H1 (cell line): ENCODE measurements around the gene LDLR. TPM values are rescaled to one million over a fixed set of nuclear protein-coding genes. Genes with fewer than 3 reads are reported as not detected.

Experiments used
- CTCF ChIA-PET: fragments of 300-600 bp; sonication (Branson Sonifier 250); formaldehyde crosslinking; loops from one replicate; lab custom pipeline; 2021; ENCODE audit not compliant: partially characterized antibody; lab: Charles Lee
- POLR2A ChIA-PET: fragments of 300-600 bp; sonication (Branson Sonifier 250); formaldehyde crosslinking; loops from one replicate; lab custom pipeline; 2021; ENCODE audit warnings: inconsistent platforms; ENCODE audit not compliant: partially characterized antibody; lab: Charles Lee
- DNase-seq, 2 experiments: peaks; one replicate each; pipeline versions ENCODE4 v3.0.0 to v3.0.0-alpha.2; 2010 to 2022; ENCODE audit warnings: low spot score in 2 of 2, low read depth in 1 of 2, mixed read lengths in 1 of 2
- FAIRE-seq: peaks from 2 replicates; lab custom pipeline; 2011; peaks lifted over from hg19 to GRCh38; lab: Jason Lieb, UNC
- H2AFZ ChIP-seq: 2 replicates; pipeline ENCODE4 v1.8.1; 2012; ENCODE audit warnings: low read length, inconsistent platforms
- H2AK5ac ChIP-seq: 2 replicates; pipeline ENCODE4 v1.6.1; 2013; ENCODE audit warnings: low read depth, low read length
- H2BK120ac ChIP-seq: replicated peaks from 2 replicates; pipeline ENCODE3; 2013; ENCODE audit warnings: low read depth, low read length, inconsistent platforms
- H2BK12ac ChIP-seq: 2 replicates; pipeline ENCODE4 v1.6.1; 2013; ENCODE audit warnings: low read depth, low read length
- H2BK15ac ChIP-seq: 2 replicates; pipeline ENCODE4 v1.6.1; 2013; ENCODE audit warnings: low read length
- H2BK20ac ChIP-seq: 2 replicates; pipeline ENCODE4 v1.6.1; 2013; ENCODE audit warnings: low read length
- H2BK5ac ChIP-seq: 2 replicates; pipeline ENCODE4 v1.6.1; 2013; ENCODE audit warnings: low read depth, low read length
- H3K14ac ChIP-seq: 2 replicates; pipeline ENCODE4 v1.6.1; 2013; ENCODE audit warnings: inconsistent platforms; ENCODE audit not compliant: insufficient read length
- H3K18ac ChIP-seq: 2 replicates; pipeline ENCODE4 v1.6.1; 2013; ENCODE audit warnings: low read length; ENCODE audit errors: extremely low read depth
- H3K23ac ChIP-seq: 2 replicates; pipeline ENCODE4 v1.6.1; 2013; ENCODE audit warnings: inconsistent platforms; ENCODE audit not compliant: insufficient read length
- H3K23me2 ChIP-seq: 2 replicates; pipeline ENCODE4 v1.6.1; 2013; ENCODE audit warnings: low read depth, low read length
- H3K27ac ChIP-seq: 2 replicates; pipeline ENCODE4 v1.6.1; 2011; ENCODE audit warnings: low read depth, low read length, inconsistent platforms
- H3K27me3 ChIP-seq, 4 experiments: replicated peaks in 1 of 4; 1 replicate in 1 of 4; 2 replicates in 3 of 4; pipeline versions ENCODE4 v1.6.1 to v1.8.1; 2011 to 2013; ENCODE audit warnings: low read length in 3 of 4, mild to moderate bottlenecking in 3 of 4, inconsistent platforms in 2 of 4, mixed read lengths in 2 of 4, moderate library complexity in 1 of 4; ENCODE audit not compliant: control insufficient read depth in 3 of 4, insufficient read depth in 3 of 4; ENCODE audit errors: extremely low read depth in 1 of 4
- H3K36me3 ChIP-seq, 4 experiments: 2 replicates each; pipeline versions ENCODE4 v1.6.1 to v1.8.1; 2011 to 2013; ENCODE audit warnings: mild to moderate bottlenecking in 4 of 4, low read length in 3 of 4, moderate library complexity in 2 of 4, control low read depth in 1 of 4, inconsistent platforms in 1 of 4; ENCODE audit not compliant: insufficient read depth in 4 of 4, control insufficient read depth in 2 of 4
- H3K4ac ChIP-seq: replicated peaks from 2 replicates; pipeline ENCODE3; 2013; ENCODE audit warnings: low read length, low read depth, mixed read lengths, inconsistent platforms; ENCODE audit not compliant: insufficient read length
- H3K4me1 ChIP-seq, 4 experiments: replicated peaks in 1 of 4; 1 replicate in 1 of 4; 2 replicates in 3 of 4; pipeline versions ENCODE4 v1.6.1 to v1.8.1; 2011 to 2013; ENCODE audit warnings: low read length in 3 of 4, inconsistent platforms in 2 of 4, mixed read lengths in 1 of 4; ENCODE audit not compliant: insufficient read depth in 4 of 4, control insufficient read depth in 3 of 4
- H3K4me2 ChIP-seq, 2 experiments: 2 replicates each; pipeline versions ENCODE4 v1.6.1 to v1.8.1; 2011 to 2013; ENCODE audit warnings: low read depth in 2 of 2, low read length in 2 of 2, control low read depth in 1 of 2, inconsistent platforms in 1 of 2, mild to moderate bottlenecking in 1 of 2; ENCODE audit not compliant: insufficient read depth in 1 of 2
- H3K4me3 ChIP-seq, 4 experiments: fragments of 200-600, 300-600 bp in 1 of 4; sonication (generic), shearing (Covaris generic), sonication (Bioruptor Twin) in 1 of 4; 2 replicates each; pipeline versions ENCODE4 v1.5.1 to v1.8.1; 2011 to 2016; ENCODE audit warnings: low read length in 4 of 4, low read depth in 3 of 4, control low read depth in 2 of 4, inconsistent platforms in 2 of 4, mild to moderate bottlenecking in 2 of 4, mixed read lengths in 1 of 4, moderate library complexity in 1 of 4; ENCODE audit not compliant: insufficient read depth in 2 of 4; ENCODE audit errors: extremely low read depth in 1 of 4
- H3K56ac ChIP-seq: replicated peaks from 2 replicates; pipeline ENCODE3; 2013; ENCODE audit warnings: low read depth, mild to moderate bottlenecking, mixed read lengths, low read length, inconsistent platforms; ENCODE audit not compliant: insufficient read length
- H3K79me1 ChIP-seq: 2 replicates; pipeline ENCODE4 v1.6.1; 2013; ENCODE audit warnings: low read depth, low read length, control low read depth
- H3K79me2 ChIP-seq, 2 experiments: 2 replicates each; pipeline versions ENCODE4 v1.6.1 to v1.8.1; 2012 to 2013; ENCODE audit warnings: low read length in 2 of 2, mild to moderate bottlenecking in 2 of 2, inconsistent platforms in 1 of 2; ENCODE audit not compliant: insufficient read depth in 2 of 2, control insufficient read depth in 1 of 2
- H3K9ac ChIP-seq, 4 experiments: replicated peaks in 1 of 4; 1 replicate in 1 of 4; 2 replicates in 3 of 4; pipeline versions ENCODE4 v1.6.1 to v1.8.1; 2011 to 2013; ENCODE audit warnings: low read depth in 3 of 4, low read length in 3 of 4, control low read depth in 2 of 4, mild to moderate bottlenecking in 2 of 4, moderate library complexity in 2 of 4, inconsistent platforms in 1 of 4; ENCODE audit errors: extremely low read depth in 1 of 4
- H3K9me3 ChIP-seq, 2 experiments: 2 replicates each; pipeline versions ENCODE4 v1.6.1 to v1.8.1; 2012 to 2013; ENCODE audit warnings: mild to moderate bottlenecking in 2 of 2, moderate library complexity in 2 of 2, control low read depth in 1 of 2, inconsistent platforms in 1 of 2, low read depth in 1 of 2, low read length in 1 of 2, mixed read lengths in 1 of 2; ENCODE audit not compliant: insufficient read depth in 2 of 2
- H4K20me1 ChIP-seq, 2 experiments: replicated peaks in 1 of 2; 2 replicates each; pipeline versions ENCODE3 to v1.8.1; 2011 to 2013; ENCODE audit warnings: inconsistent platforms in 2 of 2, low read length in 2 of 2, mild to moderate bottlenecking in 1 of 2; ENCODE audit not compliant: insufficient read depth in 2 of 2, control insufficient read depth in 1 of 2
- H4K5ac ChIP-seq: 2 replicates; pipeline ENCODE4 v1.6.1; 2013; ENCODE audit warnings: low read length, low read depth, mixed read lengths, inconsistent platforms; ENCODE audit not compliant: insufficient read length
- H4K8ac ChIP-seq: 2 replicates; pipeline ENCODE4 v1.8.0; 2013; ENCODE audit warnings: mild to moderate bottlenecking, moderate library complexity, low read length, inconsistent platforms; ENCODE audit not compliant: insufficient read depth; ENCODE audit errors: extremely low read depth
- H4K91ac ChIP-seq: replicated peaks from 2 replicates; pipeline ENCODE3; 2013; ENCODE audit warnings: low read length, mixed read lengths, inconsistent platforms; ENCODE audit not compliant: insufficient read length
- CHD1 ChIP-seq: IDR thresholded peaks from 2 replicates; pipeline ENCODE4 v1.6.1; 2012; ENCODE audit warnings: low read depth, low read length, improper control_type of control experiment
- CTCF ChIP-seq, 3 experiments: IDR thresholded peaks; 1 replicate in 2 of 3; 2 replicates in 1 of 3; pipeline versions ENCODE4 v1.5.1 to v1.6.1; 2011; ENCODE audit warnings: low read length in 3 of 3, mild to moderate bottlenecking in 3 of 3, inconsistent platforms in 2 of 3, low read depth in 1 of 3, moderate library complexity in 1 of 3; ENCODE audit not compliant: insufficient read depth in 1 of 3; ENCODE audit errors: control extremely low read depth in 1 of 3
- RAD21 ChIP-seq, 2 experiments: IDR thresholded peaks in 1 of 2; conservative IDR thresholded peaks in 1 of 2; 2 replicates each; pipeline ENCODE4 v1.6.1; 2011; ENCODE audit warnings: low read depth in 2 of 2, low read length in 2 of 2, improper control_type of control experiment in 1 of 2, inconsistent platforms in 1 of 2, mild to moderate bottlenecking in 1 of 2, moderate library complexity in 1 of 2
- WGBS, 2 experiments: shearing (Covaris generic) in 1 of 2; methylation state at CpG; one replicate each; pipeline versions ENCODE4 v1.1.6 to v1.1.7; 2013 to 2015; ENCODE audit warnings: low lambda C conversion rate in 2 of 2, mixed read lengths in 2 of 2, inconsistent platforms in 1 of 2, low coverage in 1 of 2, missing lambda C conversion rate in 1 of 2; ENCODE audit not compliant: insufficient replicate concordance in 2 of 2, insufficient coverage in 1 of 2, insufficient read length in 1 of 2; ENCODE audit errors: extremely low coverage in 1 of 2, missing lambda C conversion rate in 1 of 2; 5-methylcytosine and 5-hydroxymethylcytosine counted together
- polyA plus RNA-seq, 7 experiments: library from polyadenylated mRNA; depleted of rRNA in 3 of 7; stranded (reverse) in 5 of 7; unstranded in 2 of 7; fragments of >200 nt in 5 of 7; fragments of 200-250 nt in 2 of 7; gene quantifications; 1 replicate in 5 of 7; 2 replicates in 1 of 7; 4 replicates in 1 of 7; pipeline versions ENCODE4 v1.2.1 to v1.2.3, GENCODE V29; 2011 to 2013; ENCODE audit warnings: missing spikeins in 2 of 7, mixed read lengths in 2 of 7
- total RNA-seq: library from RNA; stranded (reverse); fragmentation: NEBNext Ultra II Directional; extraction: Animal tissue kit (Norgen Biotek cat#: 25700); gene quantifications from 2 replicates; pipeline ENCODE4 v1.2.1, GENCODE V29; 2021

The LDLR gene
- total and polyA plus RNA-seq, 2 of the 8 experiments (the other 6 are each of a cell fraction or from before 2014, with no cell fraction given), result 70.1 to 118 TPM

GRCh38 chr19:11141937-11142527 is 52.8 kb downstream of the LDLR start:
- Histone ChIP-seq H3K14ac (no peak overlapping the region), H2AK5ac (peak overlapping the region; percentile 75), H3K9me3 (no peaks in the 10 kb centered on the region), H3K4ac (no peak overlapping the region), H4K20me1 (peaks cover 0 to 7% of the 10 kb centered on the region in 2 experiments), H3K23ac (no peak overlapping the region), H3K27ac (no peak overlapping the region), H3K27me3 (no peaks in the 10 kb centered on the region), H2BK15ac (peak overlapping the region; percentile 97; the same call in 1 of the 2 replicates), H3K23me2 (peaks cover 3% of the 10 kb centered on the region; the same call in 1 of the 2 replicates), H3K4me1 (peaks cover 0 to 22% (median 18%) of the 10 kb centered on the region in 4 experiments; a peak in 6 of 7 replicates), H3K4me3 (no peak overlapping the region), H4K91ac (peak overlapping the region; percentile 29), H3K79me2 (no peaks in the 10 kb centered on the region), H2AFZ (no peak overlapping the region), H3K4me2 (no peak overlapping the region; a peak in 1 of 4 replicates), H4K5ac (no peak overlapping the region), H2BK20ac (0 out of 2 replicates have a peak overlapping the region, but pooled peaks have one; percentile 48), H4K8ac (no peak overlapping the region), H2BK12ac (peak overlapping the region; percentile 68; the same call in 1 of the 2 replicates), H3K9ac (0 out of 7 replicates have a peak overlapping the region, but pooled peaks of 1 of the 4 experiments have one; percentile 1), H3K36me3 (peaks cover 2 to 15% (median 9%) of the 10 kb centered on the region in 4 experiments; a peak in 5 of 8 replicates), H2BK120ac (no peak overlapping the region), H3K56ac (no peak overlapping the region), H3K18ac (peak overlapping the region; percentile 78), H3K79me1 (0 out of 2 replicates have a peak, but pooled peaks cover 2% of the 10 kb centered on the region), H2BK5ac (peak overlapping the region; percentile 81; the same call in 1 of the 2 replicates)
- DNase-seq (peak in 1 of 2 experiments; percentile 54), FAIRE-seq (no peak)
- TF ChIP-seq CTCF (IDR thresholded peaks at IDR 0.05; ENCODE audit: control extremely low read depth in 1 of 3, insufficient read depth in 1 of 3, low read depth in 1 of 3, low read length in 3 of 3), result peak; percentile 22 to 43 (median 30); a peak in 3 of 4 replicates
- TF ChIP-seq RAD21 (IDR thresholded peaks at IDR 0.05 in 1 of 2, conservative IDR thresholded peaks at IDR 0.05 in 1 of 2; ENCODE audit: low read depth in 2 of 2, low read length in 2 of 2), result peak in 1 of 2 experiments; percentile 16; a peak in 1 of 4 replicates
- TF ChIP-seq CHD1, result no peak
- CTCF ChIA-PET, result interaction anchor here (0.8 to 1.6 kb wide), 3 partner anchors 12 to 17 kb away, joined by 3 to 5 read pairs (median 4); no protein-coding TSS in a partner anchor
- POLR2A ChIA-PET, result interaction anchor here (0.6 to 4.6 kb wide), 5 partner anchors 12 to 138 kb away, joined by 3 to 37 read pairs (median 4); partner anchors contain the start of gene SPC24
- WGBS, 2 experiments, result 86% methylated on average over 9 of the region's 9 CpGs; no CpG with 5 or more reads in 1 of the 2 experiments
